ENCODE measurements around the gene PER3. TPM values are rescaled to one million over a fixed set of nuclear protein-coding genes. Genes with fewer than 3 reads are reported as not detected.

Gene PER3
- total RNA-seq, 1 experiment from 2014 or later: 9.0 TPM

- no peak overlapping the region for H3K27ac Mint-ChIP-seq
- no peak overlapping the region for H2BK20ac ChIP-seq (ENCODE audit: low read depth, low read length, poor library complexity, severe bottlenecking)
Observed at GRCh38 chr1:7786795-7787194, 2.7 kb downstream of the PER3 start.

More at GRCh38 chr1:7786795-7787194, 2.7 kb downstream of the PER3 start:
- Histone ChIP-seq H3K27me3 (ENCODE audit: insufficient read depth, low read length) (no peaks in the 10 kb centered on the region; the same call in 1 of the 2 replicates), H4K5ac (ENCODE audit: insufficient read length, low read depth, low read length) (no peak overlapping the region), H2BK15ac (ENCODE audit: low read depth, low read length) (no peak overlapping the region), H3K18ac (ENCODE audit: insufficient read length, low read depth, low read length) (no peak overlapping the region), H2BK12ac (ENCODE audit: insufficient read length, low read depth, low read length) (no peak overlapping the region), H3K14ac (ENCODE audit: insufficient read depth, low read length) (no peak overlapping the region), H2AFZ (ENCODE audit: low read length) (no peak overlapping the region), H2AK5ac (ENCODE audit: insufficient read length, low read length) (no peak overlapping the region), H3T11ph (ENCODE audit: low read length) (no peak overlapping the region), H3K56ac (ENCODE audit: insufficient read length, low read depth, low read length) (no peak overlapping the region), H3K23me2 (ENCODE audit: insufficient read length, low read depth, low read length, poor library complexity, severe bottlenecking) (peaks cover 4% of the 10 kb centered on the region), H2BK5ac (ENCODE audit: insufficient read length, low read length) (no peak overlapping the region), H3K4ac (ENCODE audit: low read depth, low read length) (no peak overlapping the region), H2BK120ac (ENCODE audit: low read depth, low read length, poor library complexity, severe bottlenecking) (no peak overlapping the region), H3K79me1 (ENCODE audit: insufficient read depth, low read depth, low read length, poor library complexity, severe bottlenecking) (no peaks in the 10 kb centered on the region), H3K4me2 (ENCODE audit: insufficient read depth, insufficient read length, low read length) (no peak overlapping the region), H3K27ac (ENCODE audit: insufficient read length, low read depth, low read length) (no peak overlapping the region), H3K9ac (ENCODE audit: extremely low read depth, insufficient read length, low read length) (no peak overlapping the region), H3K4me1 (ENCODE audit: insufficient read depth, low read length) (no peaks in the 10 kb centered on the region), H3K79me2 (ENCODE audit: insufficient read depth, low read length) (no peaks in the 10 kb centered on the region), H3K9me3 (ENCODE audit: control insufficient read depth, low read depth, low read length) (peaks cover 18% of the 10 kb centered on the region), H4K91ac (ENCODE audit: insufficient read length, low read depth, low read length) (no peak overlapping the region), H4K20me1 (ENCODE audit: control insufficient read depth, insufficient read depth, insufficient read length) (no peaks in the 10 kb centered on the region), H4K8ac (replicated peaks; ENCODE audit: insufficient read length, low read depth, low read length) (no peak overlapping the region), H3K23ac (ENCODE audit: insufficient read length, low read depth, low read length) (no peak overlapping the region)
- peaks cover 14% of the 10 kb centered on the region for H3K27me3 Mint-ChIP-seq (ENCODE audit: low read depth)
- H3K36me3 Mint-ChIP-seq (ENCODE audit: insufficient read depth in 1 of 3, low read depth in 3 of 3): peaks cover 58 to 73% (median 64%) of the 10 kb centered on the region in 3 experiments
- no peak for DNase-seq
- TF ChIP-seq CTCF (conservative IDR thresholded peaks at IDR 0.05): no peak
- peaks cover 6 to 7% of the 10 kb centered on the region in 2 experiments for H3K4me1 Mint-ChIP-seq
- WGBS (ENCODE audit: extremely low coverage, insufficient read length, low lambda C conversion rate): no CpG with 5 or more reads among the region's 5 CpGs
- peaks cover 39 to 40% of the 10 kb centered on the region in 2 experiments for H3K9me3 Mint-ChIP-seq
- H3K4me3 Mint-ChIP-seq: no peak overlapping the region

Measured in H9 (cell line).